Activated T-cell treated with anti-CD3 and anti-CD28 coated beads for 1 hour (primary cell): Measurements from ENCODE around the gene RBCK1.
"Not testable (repeated sequence)": the region's sequence is repeated elsewhere in the genome, so short reads cannot be mapped to it uniquely, and the experiment has no call there.

Experiments
- DNase-seq: peaks from one replicate; pipeline ENCODE4 v3.0.0-alpha.2; 2020; ENCODE audit warnings: low read depth

Gene RBCK1

GRCh38 chr20:472889-473292 is 64.8 kb downstream of the RBCK1 start:
- no peak for DNase-seq

- no peak for DNase-seq
Measured at GRCh38 chr20:474581-474980, 66.5 kb downstream of the RBCK1 start.

DNA sequence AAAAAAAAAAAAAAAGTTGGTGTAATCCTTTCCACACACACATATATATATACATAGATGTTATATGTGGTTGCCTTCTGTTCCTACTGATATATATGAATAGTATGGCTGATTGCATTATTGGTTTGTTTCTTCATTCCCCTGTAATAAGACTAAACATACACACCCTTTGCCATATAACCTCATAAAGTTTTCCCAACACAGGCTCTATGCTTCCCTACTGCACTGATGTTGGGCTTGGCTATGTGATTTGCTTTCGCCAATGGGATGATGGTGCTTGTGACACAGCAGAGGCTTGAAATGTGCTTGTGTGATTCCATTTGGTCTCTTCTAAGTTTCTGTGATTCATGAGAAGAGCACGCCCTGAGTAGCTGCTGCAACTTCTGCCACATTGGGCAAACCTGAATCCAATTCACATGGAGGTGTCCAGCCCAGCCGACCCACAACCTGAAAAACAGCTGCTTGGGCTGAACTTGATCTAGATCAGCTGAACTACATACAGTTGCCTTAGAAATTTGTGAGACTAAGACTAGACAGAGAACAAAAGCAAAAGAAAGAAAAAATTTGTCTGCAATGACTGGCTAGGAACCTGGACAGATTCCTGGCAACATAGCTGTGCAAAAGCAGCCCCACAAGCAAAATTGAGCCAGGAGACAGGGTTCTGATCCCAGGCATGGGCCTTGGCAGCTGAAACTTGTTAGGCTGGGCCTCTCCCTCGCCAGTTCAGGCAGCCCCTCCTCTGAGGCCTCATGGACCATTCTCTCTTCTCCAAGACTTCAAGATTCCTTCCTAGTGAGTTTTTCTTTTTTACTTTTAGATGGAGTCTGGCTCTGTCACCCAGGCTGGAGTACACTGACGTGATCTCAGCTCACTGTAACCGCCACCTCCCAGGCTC is 67.6 kb downstream of the RBCK1 start:
- DNase-seq, result no peak

DNA sequence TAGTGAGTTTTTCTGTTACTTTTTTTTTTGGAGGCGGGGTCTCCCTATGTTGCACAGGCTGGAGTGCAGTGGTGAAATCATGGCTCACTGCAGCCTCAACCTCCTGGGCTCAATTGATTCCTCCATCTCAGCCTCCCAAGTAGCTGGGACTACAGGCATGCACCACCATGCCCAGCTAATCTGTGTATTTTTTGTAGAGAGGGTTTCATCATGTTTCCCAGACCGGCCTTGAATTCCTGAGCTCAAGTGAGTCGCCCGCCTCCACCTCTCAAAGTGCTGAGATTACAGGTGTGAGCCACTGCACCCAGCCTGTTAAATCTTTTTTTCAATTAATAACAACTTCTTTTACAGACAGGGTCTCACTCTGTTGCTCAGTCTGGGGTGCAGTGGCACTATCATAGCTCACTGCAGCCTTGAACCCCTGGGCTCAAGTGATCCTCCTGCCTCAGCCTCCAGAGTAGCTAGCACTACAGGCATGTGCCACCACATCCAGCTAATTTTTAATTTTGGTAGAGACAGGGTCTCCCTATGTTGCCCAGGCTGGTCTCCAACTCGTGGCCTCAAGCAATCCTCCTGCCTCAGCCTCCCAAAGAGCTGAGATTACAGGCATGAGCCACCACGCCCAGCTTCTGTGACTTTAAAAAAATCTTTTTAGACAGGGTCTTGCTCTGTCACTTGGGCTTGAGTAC is 68.6 kb downstream of the RBCK1 start:
- not testable (repeated sequence) for DNase-seq

DNA sequence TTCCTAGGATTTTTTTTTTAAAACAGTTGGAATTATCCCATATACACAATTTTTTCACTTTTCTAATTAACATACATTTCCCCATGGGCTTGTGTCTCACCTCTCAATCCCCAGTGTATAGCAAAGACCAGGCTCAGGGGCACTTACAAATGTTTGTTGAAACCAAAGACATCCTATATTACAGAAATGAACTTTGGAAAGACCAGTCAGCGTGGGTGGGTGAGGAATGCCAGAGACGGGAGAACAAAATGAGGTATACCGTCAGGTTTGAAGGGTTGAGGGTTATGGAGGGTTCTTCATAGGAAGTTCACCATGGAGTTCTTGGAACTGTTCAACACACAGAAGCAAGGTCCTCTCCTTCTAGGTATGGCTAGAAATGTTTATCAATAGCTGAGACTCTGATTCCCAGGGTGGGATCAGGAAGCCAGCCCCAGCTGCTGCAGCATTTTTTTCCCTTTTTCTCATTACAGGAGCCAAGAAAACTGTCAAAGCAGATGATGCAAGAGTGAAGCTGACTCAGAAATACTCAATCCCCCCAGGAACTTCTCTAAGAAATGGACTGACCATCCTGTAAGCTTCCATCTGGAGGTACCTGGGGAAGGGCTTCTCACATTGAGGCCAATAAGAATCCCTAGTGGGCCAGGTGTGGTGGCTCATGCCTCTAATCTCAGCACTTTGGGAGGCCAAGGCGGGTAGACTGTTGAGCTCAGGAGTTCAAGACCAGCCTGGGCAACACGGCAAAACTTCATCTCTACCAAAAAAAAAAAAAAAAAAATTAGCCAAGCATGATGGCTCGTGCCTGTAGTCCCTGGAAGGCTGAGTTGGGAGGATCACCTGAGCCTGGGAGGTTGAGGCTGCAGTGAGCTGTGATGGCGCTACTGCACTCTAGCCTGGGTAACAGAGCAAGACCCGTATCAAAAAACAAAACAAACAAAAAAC is 70.2 kb downstream of the RBCK1 start:
- DNase-seq, result no peak

DNA sequence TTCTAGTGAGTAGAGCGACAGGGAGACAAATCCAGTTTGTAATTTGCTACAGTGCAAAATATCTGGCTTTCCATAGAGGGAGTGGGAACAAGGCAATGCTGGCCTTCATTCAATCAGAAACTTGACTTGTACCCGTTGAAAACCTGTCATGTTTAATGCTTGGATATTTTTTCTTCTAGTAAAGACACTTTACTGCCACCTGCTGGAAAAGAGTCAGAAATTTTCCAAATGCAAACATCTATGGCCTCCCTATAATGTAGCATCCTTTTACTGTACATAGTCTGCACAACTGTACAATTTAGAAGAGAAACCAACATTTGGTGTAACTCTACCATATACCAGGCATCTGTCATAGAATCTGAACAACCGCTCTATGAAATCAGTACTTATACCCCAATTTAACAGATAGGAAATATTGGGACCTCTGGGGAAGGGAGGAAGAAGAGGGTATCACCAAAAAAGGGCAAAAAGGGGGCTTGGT is 70.9 kb downstream of the RBCK1 start:
- DNase-seq, result no peak

- no peak for DNase-seq
Measured at GRCh38 chr20:479487-479886, 71.4 kb downstream of the RBCK1 start.

GRCh38 chr20:480044-480443 is 71.9 kb downstream of the RBCK1 start:
- DNase-seq, result no peak

DNA sequence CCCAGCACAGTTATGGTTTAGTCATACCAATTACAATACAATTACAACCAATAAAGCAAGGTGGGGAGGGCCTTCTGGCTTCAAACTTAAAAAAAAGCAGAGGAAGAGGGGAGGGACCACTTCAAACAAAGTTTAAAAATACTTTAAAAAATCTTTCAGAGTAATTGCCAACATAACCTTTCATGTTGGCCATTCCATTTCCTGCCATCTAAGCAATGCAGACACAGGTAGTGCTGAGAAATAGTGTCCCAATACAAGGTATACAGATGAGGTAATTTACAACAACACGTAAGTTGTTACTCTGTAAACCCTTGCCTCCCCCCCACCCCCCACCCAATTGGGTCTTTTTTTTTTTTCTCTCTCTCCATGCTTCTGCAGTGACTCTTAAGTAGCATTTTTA is 73.1 kb downstream of the RBCK1 start:
- no peak for DNase-seq
